ENCODE measurements around the gene PATZ1. TPM values are rescaled to one million over a fixed set of nuclear protein-coding genes. Genes with fewer than 3 reads are reported as not detected.

PATZ1 gene
- total and polyA plus RNA-seq, 7 donors = 3.7 to 21.4 (median 17.4) TPM

DNA sequence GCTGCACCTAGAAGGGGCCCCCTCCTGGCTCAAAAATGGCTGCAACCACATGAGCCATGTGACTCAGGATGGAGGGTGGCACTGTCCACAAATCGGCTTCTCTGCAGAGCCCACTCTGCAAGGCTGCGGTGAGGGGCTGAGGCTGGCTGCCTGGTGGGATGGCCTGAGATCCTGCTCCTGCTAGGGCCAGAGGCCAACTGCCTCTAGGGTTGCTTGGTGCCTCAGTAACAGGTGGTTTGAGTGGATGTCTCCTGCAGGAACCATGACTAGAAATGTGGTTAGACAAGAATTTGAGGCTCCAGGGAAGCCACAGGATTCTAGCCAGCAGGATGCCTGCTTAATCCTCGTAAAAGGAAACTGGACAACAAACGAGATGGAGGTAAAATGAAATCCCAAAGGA is 17.1 kb downstream of the PATZ1 start:
- WGBS, 2 donors = 84 to 86% methylated on average over 4 of the region's 4 CpGs
- DNase-seq = no peak
- peak overlapping the region in 1 of 4 donors; percentile 20 for H3K27ac ChIP-seq
- intact Hi-C loops (cut with DNase I) = no loop called here
- no peak overlapping the region for H3K4me3 ChIP-seq
- no peaks in the 10 kb centered on the region for H3K9me3 ChIP-seq
- peaks cover 0 to 2% (median 0%) of the 10 kb centered on the region in 4 donors for H3K4me1 ChIP-seq
- H3K27me3 ChIP-seq = no peaks in the 10 kb centered on the region
- no peak for TF ChIP-seq POLR2A (IDR thresholded peaks at IDR 0.05)
- no peak for TF ChIP-seq CTCF (IDR thresholded peaks at IDR 0.05)
- TF ChIP-seq POLR2AphosphoS5 (IDR thresholded peaks at IDR 0.05) = no peak
- TF ChIP-seq EP300 (IDR thresholded peaks at IDR 0.05) = no peak
- H3K36me3 ChIP-seq = peaks cover 17 to 92% (median 53%) of the 10 kb centered on the region in 4 donors

DNA sequence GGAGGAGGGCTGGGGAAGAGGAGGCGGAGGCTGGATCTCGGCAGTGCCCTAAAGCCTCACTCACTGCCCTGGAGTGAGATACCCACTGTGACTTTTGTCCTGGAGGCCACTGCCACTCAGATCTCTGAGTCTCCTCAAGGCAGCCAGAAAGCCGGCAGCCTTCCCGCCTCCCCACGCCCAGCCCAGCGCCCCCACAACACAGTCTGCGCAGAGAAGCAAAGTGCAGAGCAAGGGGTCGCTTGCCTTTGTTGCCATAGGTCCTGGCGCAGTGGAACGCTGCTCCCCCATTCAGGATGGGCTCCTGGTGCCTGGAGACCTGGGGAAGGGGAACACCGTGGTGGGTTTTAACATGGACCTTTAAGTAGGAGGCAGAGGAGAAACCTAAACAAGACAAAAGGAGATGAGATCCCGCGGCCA is 17.6 kb downstream of the PATZ1 start:
- Histone ChIP-seq H3K27me3 (no peaks in the 10 kb centered on the region), H3K27ac (peak overlapping the region in 1 of 4 donors; percentile 20), H3K4me3 (no peak overlapping the region), H3K36me3 (peaks cover 17 to 87% (median 48%) of the 10 kb centered on the region in 4 donors), H3K4me1 (no peaks in the 10 kb centered on the region), H3K9me3 (no peaks in the 10 kb centered on the region)
- WGBS, 2 donors = 94 to 95% methylated on average over 13 of the region's 13 CpGs
- DNase-seq = no peak
- intact Hi-C loops (cut with DNase I) = no loop called here
- TF ChIP-seq POLR2A (IDR thresholded peaks at IDR 0.05) (no peak), POLR2AphosphoS5 (IDR thresholded peaks at IDR 0.05) (no peak)

DNA sequence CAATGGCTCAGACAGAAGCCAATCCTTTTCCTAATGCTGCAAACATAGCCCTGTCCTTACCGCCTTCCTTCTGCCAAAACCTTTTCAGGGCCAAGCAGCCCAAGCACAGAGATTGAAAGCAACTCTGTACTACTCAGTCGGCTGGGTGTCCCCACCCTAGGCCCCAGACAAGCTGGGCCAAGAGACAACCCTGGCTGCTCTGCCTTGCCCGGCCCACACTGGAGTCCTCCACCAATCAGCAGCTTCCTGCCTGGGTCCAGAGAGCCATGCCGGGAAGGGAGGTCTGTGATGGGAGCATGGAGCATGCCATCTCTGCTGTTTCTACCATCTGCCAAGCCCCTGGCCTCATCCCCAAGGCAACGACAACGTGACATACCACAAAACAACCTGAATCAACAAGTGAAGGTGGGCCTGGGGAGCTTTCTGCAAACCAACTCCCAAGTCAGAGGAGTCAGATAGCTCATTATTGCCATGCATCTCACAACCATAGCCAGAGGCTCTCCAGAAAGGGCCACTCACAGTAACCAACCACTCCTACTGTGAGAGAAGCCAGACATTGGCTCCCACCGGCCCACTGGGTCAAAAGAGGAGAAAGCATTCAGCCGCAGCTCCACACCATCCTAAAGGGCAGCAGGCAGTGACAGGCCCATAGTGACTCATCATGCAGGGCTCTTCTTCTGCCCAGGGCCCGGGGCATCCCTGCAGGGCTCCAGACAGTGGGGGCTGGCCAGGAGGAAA is 18.2 kb downstream of the PATZ1 start:
- peak overlapping the region in 1 of 4 donors; percentile 20 for H3K27ac ChIP-seq
- no peaks in the 10 kb centered on the region for H3K4me1 ChIP-seq
- no peaks in the 10 kb centered on the region for H3K9me3 ChIP-seq
- no peak overlapping the region for H3K4me3 ChIP-seq
- WGBS, 2 donors = 90 to 91% methylated on average over 9 of the region's 9 CpGs
- H3K36me3 ChIP-seq = peaks cover 17 to 81% (median 46%) of the 10 kb centered on the region in 4 donors
- TF ChIP-seq CTCF (IDR thresholded peaks at IDR 0.05) (no peak), POLR2A (IDR thresholded peaks at IDR 0.05) (no peak), EP300 (IDR thresholded peaks at IDR 0.05) (no peak), POLR2AphosphoS5 (IDR thresholded peaks at IDR 0.05) (no peak)
- H3K27me3 ChIP-seq = no peaks in the 10 kb centered on the region
- intact Hi-C loops (cut with DNase I) = no loop called here
- no peak for DNase-seq

GRCh38 chr22:31326877-31327276 is 19.3 kb downstream of the PATZ1 start:
- intact Hi-C loops (cut with DNase I) = no loop called here
- peaks cover 9 to 70% (median 41%) of the 10 kb centered on the region in 4 donors for H3K36me3 ChIP-seq

More at GRCh38 chr22:31326877-31327276, 19.3 kb downstream of the PATZ1 start:
- Histone ChIP-seq H3K9me3 (no peaks in the 10 kb centered on the region), H3K4me1 (no peaks in the 10 kb centered on the region), H3K27me3 (no peaks in the 10 kb centered on the region), H3K4me3 (no peak overlapping the region), H3K27ac (no peak overlapping the region)
- WGBS, 2 donors = 94 to 96% methylated on average over 9 of the region's 9 CpGs
- no peak for DNase-seq
- TF ChIP-seq CTCF (IDR thresholded peaks at IDR 0.05) = no peak
